ENCODE results near the gene LRRC34.

Gene LRRC34

GRCh38 chr3:169750665-169751064 lies 62.0 kb downstream of the LRRC34 start:
- ATAC-seq (replicated peaks; ENCODE audit: extremely low read depth, poor library complexity, severe bottlenecking) (no peak), DNase-seq (ENCODE audit: low spot score in 2 of 2) (no peak)
- no peak overlapping the region for H3K4me3 Mint-ChIP-seq
- H3K4me1 Mint-ChIP-seq, result no peaks in the 10 kb centered on the region
- no peak overlapping the region for H3K27ac Mint-ChIP-seq (ENCODE audit: low read depth)
- H3K9me3 Mint-ChIP-seq, result no peaks in the 10 kb centered on the region
- H3K36me3 Mint-ChIP-seq (ENCODE audit: insufficient read depth), result peaks cover 2% of the 10 kb centered on the region
- peaks cover 48% of the 10 kb centered on the region for H3K27me3 Mint-ChIP-seq

GRCh38 chr3:169748670-169749069 lies 64.0 kb downstream of the LRRC34 start:
- H3K4me1 Mint-ChIP-seq, result no peaks in the 10 kb centered on the region
- DNase-seq (ENCODE audit: low spot score in 2 of 2) (no peak), ATAC-seq (replicated peaks; ENCODE audit: extremely low read depth, poor library complexity, severe bottlenecking) (no peak)
- no peaks in the 10 kb centered on the region for H3K9me3 Mint-ChIP-seq
- H3K36me3 Mint-ChIP-seq (ENCODE audit: insufficient read depth), result peaks cover 2% of the 10 kb centered on the region
- no peak overlapping the region for H3K4me3 Mint-ChIP-seq
- H3K27ac Mint-ChIP-seq (ENCODE audit: low read depth), result no peak overlapping the region
- peaks cover 48% of the 10 kb centered on the region for H3K27me3 Mint-ChIP-seq

- H3K4me1 Mint-ChIP-seq, result no peaks in the 10 kb centered on the region
- no peak overlapping the region for H3K4me3 Mint-ChIP-seq
- DNase-seq (ENCODE audit: low spot score in 2 of 2) (no peak), ATAC-seq (replicated peaks; ENCODE audit: extremely low read depth, poor library complexity, severe bottlenecking) (no peak)
- no peaks in the 10 kb centered on the region for H3K36me3 Mint-ChIP-seq (ENCODE audit: insufficient read depth)
- peaks cover 42% of the 10 kb centered on the region for H3K27me3 Mint-ChIP-seq
- no peaks in the 10 kb centered on the region for H3K9me3 Mint-ChIP-seq
- H3K27ac Mint-ChIP-seq (ENCODE audit: low read depth), result no peak overlapping the region
These were observed 65.8 kb downstream of the LRRC34 start for GRCh38 chr3:169746924-169747323.

- H3K9me3 Mint-ChIP-seq, result no peaks in the 10 kb centered on the region
- ATAC-seq (replicated peaks; ENCODE audit: extremely low read depth, poor library complexity, severe bottlenecking), result no peak
- H3K4me3 Mint-ChIP-seq, result no peak overlapping the region
- H3K27ac Mint-ChIP-seq (ENCODE audit: low read depth), result no peak overlapping the region
- H3K36me3 Mint-ChIP-seq (ENCODE audit: insufficient read depth), result no peaks in the 10 kb centered on the region
- no peaks in the 10 kb centered on the region for H3K4me1 Mint-ChIP-seq
- peaks cover 44% of the 10 kb centered on the region for H3K27me3 Mint-ChIP-seq
- no peak for DNase-seq (ENCODE audit: low spot score in 2 of 2)
These were observed 68.2 kb downstream of the LRRC34 start for GRCh38 chr3:169744366-169745054.

Measured in central memory CD8-positive, alpha-beta T cell (primary cell).